OCI-LY3 (cell line): ENCODE results near the gene PDE8A.

Experiments used
- EZH2phosphoT487 ChIP-seq: fragments of 200-600 bp; shearing (Covaris generic); IDR thresholded peaks from 2 replicates; pipeline ENCODE4 v1.6.1; 2018; ENCODE audit warnings: antibody characterized with exemption, mixed run types, low read depth
- TF ChIP-seq, protein P1 (sequence below): fragments of 200-600, 300-600 bp; sonication (generic); IDR thresholded peaks from 2 replicates; pipeline ENCODE4 v1.5.1; 2014; ENCODE audit warnings: antibody characterized with exemption, low read length, low read depth

DNA sequence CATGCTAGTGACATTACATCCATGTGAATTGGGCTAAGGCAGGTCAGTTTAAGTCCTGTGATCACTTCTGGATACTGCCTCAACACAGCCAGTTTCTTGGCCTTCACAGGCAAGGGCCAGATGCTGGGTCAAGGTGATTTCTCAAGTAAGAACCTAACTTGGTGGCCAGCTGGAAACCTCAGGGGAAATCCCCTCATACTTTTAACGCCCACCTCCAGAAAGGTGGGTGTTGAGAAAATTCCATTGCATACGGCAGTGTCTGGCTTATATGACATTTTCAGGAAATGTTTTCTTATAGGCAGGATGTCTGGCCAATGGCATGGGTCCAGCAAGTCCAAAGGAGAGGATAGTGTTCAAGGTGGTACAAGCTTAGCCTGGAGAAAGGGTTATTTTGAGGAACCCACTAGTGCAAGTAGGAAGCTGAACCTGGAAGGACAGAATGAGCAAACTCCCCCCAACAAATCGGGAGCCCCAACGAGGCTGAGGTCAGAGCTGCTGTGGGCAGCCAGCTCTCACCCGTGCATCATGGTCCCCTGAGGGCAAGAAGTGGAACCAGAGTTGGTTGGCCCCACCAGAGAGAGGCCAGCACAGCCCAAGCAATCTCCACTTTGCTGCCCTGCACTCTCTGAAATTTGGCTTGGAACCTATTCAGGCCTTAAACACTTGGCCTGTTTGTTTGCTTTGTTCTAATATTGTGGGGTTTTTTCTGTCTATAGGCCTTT is 135.4 kb downstream of the PDE8A start:
- TF ChIP-seq, protein P1, sequence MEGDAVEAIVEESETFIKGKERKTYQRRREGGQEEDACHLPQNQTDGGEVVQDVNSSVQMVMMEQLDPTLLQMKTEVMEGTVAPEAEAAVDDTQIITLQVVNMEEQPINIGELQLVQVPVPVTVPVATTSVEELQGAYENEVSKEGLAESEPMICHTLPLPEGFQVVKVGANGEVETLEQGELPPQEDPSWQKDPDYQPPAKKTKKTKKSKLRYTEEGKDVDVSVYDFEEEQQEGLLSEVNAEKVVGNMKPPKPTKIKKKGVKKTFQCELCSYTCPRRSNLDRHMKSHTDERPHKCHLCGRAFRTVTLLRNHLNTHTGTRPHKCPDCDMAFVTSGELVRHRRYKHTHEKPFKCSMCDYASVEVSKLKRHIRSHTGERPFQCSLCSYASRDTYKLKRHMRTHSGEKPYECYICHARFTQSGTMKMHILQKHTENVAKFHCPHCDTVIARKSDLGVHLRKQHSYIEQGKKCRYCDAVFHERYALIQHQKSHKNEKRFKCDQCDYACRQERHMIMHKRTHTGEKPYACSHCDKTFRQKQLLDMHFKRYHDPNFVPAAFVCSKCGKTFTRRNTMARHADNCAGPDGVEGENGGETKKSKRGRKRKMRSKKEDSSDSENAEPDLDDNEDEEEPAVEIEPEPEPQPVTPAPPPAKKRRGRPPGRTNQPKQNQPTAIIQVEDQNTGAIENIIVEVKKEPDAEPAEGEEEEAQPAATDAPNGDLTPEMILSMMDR: no peak
- TF ChIP-seq EZH2phosphoT487: no peak
